Hematopoietic multipotent progenitor cell treated with erythropoietin and hydrocortisone succinate and interleukin-3 and kit ligand, for 6 days (in vitro differentiated cells): ENCODE data around the gene RNF11.
"Not testable (repeated sequence)": the region's sequence is repeated elsewhere in the genome, so short reads cannot be mapped to it uniquely, and the experiment has no call there.

Experiments
- DNase-seq: peaks from one replicate; pipeline ENCODE4 v3.0.0-alpha.2; 2015

The RNF11 gene

GRCh38 chr1:51230501-51231078, 5.5 kb upstream of the RNF11 start:
- DNase-seq: peak; percentile 58

GRCh38 chr1:51231120-51231519, 5.0 kb upstream of the RNF11 start:
- DNase-seq: no peak

GRCh38 chr1:51231896-51232295, 4.2 kb upstream of the RNF11 start:
- no peak for DNase-seq

- DNase-seq: not testable (repeated sequence)
These were observed 1.8 kb upstream of the RNF11 start for GRCh38 chr1:51234236-51234635.

- DNase-seq: peak; percentile 96
These were observed 1.2 kb upstream of the RNF11 start for GRCh38 chr1:51234721-51235425.

- peak; percentile 52 for DNase-seq
These were observed 668 bp downstream of the RNF11 start for GRCh38 chr1:51236531-51237350.

GRCh38 chr1:51237351-51238033, 1.4 kb downstream of the RNF11 start:
- DNase-seq: no peak

- DNase-seq: no peak
These were observed 1.9 kb downstream of the RNF11 start for GRCh38 chr1:51238034-51238403.

- no peak for DNase-seq
These were observed 4.0 kb downstream of the RNF11 start for GRCh38 chr1:51240084-51240483.

- DNase-seq: no peak
These were observed 5.0 kb downstream of the RNF11 start for GRCh38 chr1:51241119-51241518.

GRCh38 chr1:51242546-51242945, 6.5 kb downstream of the RNF11 start:
- DNase-seq: no peak

GRCh38 chr1:51247022-51247421, 10.9 kb downstream of the RNF11 start:
- no peak for DNase-seq

- DNase-seq: no peak
These were observed 11.4 kb downstream of the RNF11 start for GRCh38 chr1:51247499-51247898.

- no peak for DNase-seq
These were observed 13.4 kb downstream of the RNF11 start for GRCh38 chr1:51249445-51249844.

- not testable (repeated sequence) for DNase-seq
These were observed 14.7 kb downstream of the RNF11 start for GRCh38 chr1:51250729-51251128.

- not testable (repeated sequence) for DNase-seq
These were observed 15.1 kb downstream of the RNF11 start for GRCh38 chr1:51251165-51251564.

- DNase-seq: no peak
These were observed 16.3 kb downstream of the RNF11 start for GRCh38 chr1:51252366-51252765.

GRCh38 chr1:51253691-51254090, 17.6 kb downstream of the RNF11 start:
- DNase-seq: no peak

GRCh38 chr1:51255331-51255730, 19.3 kb downstream of the RNF11 start:
- DNase-seq: no peak

GRCh38 chr1:51263147-51263877, 27.2 kb downstream of the RNF11 start:
- no peak for DNase-seq

- no peak for DNase-seq
These were observed 28.4 kb downstream of the RNF11 start for GRCh38 chr1:51264451-51264850.

GRCh38 chr1:51265618-51266017, 29.5 kb downstream of the RNF11 start:
- peak; percentile 41 for DNase-seq

- no peak for DNase-seq
These were observed 30.1 kb downstream of the RNF11 start for GRCh38 chr1:51266181-51266580.
